Astrocyte (in vitro differentiated cells and primary cell): ENCODE results near the gene CCDC60. TPM values are rescaled to one million over a fixed set of nuclear protein-coding genes. Genes with fewer than 3 reads are reported as not detected.

Source experiments
- DNase-seq: peaks from one replicate; pipeline ENCODE4 v3.0.0-alpha.2; 2010; ENCODE audit warnings: low read depth
- FAIRE-seq: peaks from 2 replicates; lab custom pipeline; 2011; peaks lifted over from hg19 to GRCh38; lab: Jason Lieb, UNC
- H2AFZ ChIP-seq: 2 replicates; pipeline ENCODE4 v1.6.0; 2012; ENCODE audit warnings: low read depth, low read length, inconsistent platforms
- H3K27ac ChIP-seq: 2 replicates; pipeline ENCODE4 v1.5.1; 2011; ENCODE audit warnings: low read depth, low read length, inconsistent platforms
- H3K27me3 ChIP-seq: 2 replicates; pipeline ENCODE4 v1.6.0; 2011; ENCODE audit warnings: low read length, inconsistent platforms; ENCODE audit not compliant: insufficient read depth
- H3K36me3 ChIP-seq: 2 replicates; pipeline ENCODE4 v1.5.1; 2011; ENCODE audit warnings: low read length, inconsistent platforms; ENCODE audit not compliant: insufficient read depth
- H3K4me1 ChIP-seq: 2 replicates; pipeline ENCODE4 v1.5.1; 2011; ENCODE audit warnings: low read length, inconsistent platforms; ENCODE audit not compliant: insufficient read depth
- H3K4me2 ChIP-seq: 2 replicates; pipeline ENCODE4 v1.6.0; 2012; ENCODE audit warnings: low read length, inconsistent platforms
- H3K4me3 ChIP-seq: 2 replicates; pipeline ENCODE4 v1.5.1; 2011; ENCODE audit warnings: low read depth, mild to moderate bottlenecking, low read length, inconsistent platforms; ENCODE audit not compliant: insufficient read depth
- H3K79me2 ChIP-seq: 2 replicates; pipeline ENCODE4 v1.6.0; 2012; ENCODE audit warnings: mild to moderate bottlenecking, low read length, inconsistent platforms; ENCODE audit not compliant: insufficient read depth
- H3K9ac ChIP-seq: 2 replicates; pipeline ENCODE4 v1.6.0; 2012; ENCODE audit warnings: mild to moderate bottlenecking, low read length, inconsistent platforms
- H3K9me3 ChIP-seq: 2 replicates; pipeline ENCODE4 v1.5.1; 2012; ENCODE audit warnings: low read depth, mild to moderate bottlenecking, low read length, inconsistent platforms; ENCODE audit not compliant: insufficient read depth
- H4K20me1 ChIP-seq: 2 replicates; pipeline ENCODE4 v1.6.0; 2012; ENCODE audit warnings: low read length, inconsistent platforms; ENCODE audit not compliant: insufficient read depth
- H3K27ac Mint-ChIP-seq: one replicate; pipeline ENCODE4 v1.8.0; 2021; ENCODE audit warnings: mild to moderate bottlenecking, mixed read lengths; ENCODE audit not compliant: unreplicated experiment
- H3K27me3 Mint-ChIP-seq: one replicate; pipeline ENCODE4 v1.8.0; 2021; ENCODE audit warnings: low read depth, mixed read lengths; ENCODE audit not compliant: unreplicated experiment
- H3K36me3 Mint-ChIP-seq: one replicate; pipeline ENCODE4 v1.8.0; 2021; ENCODE audit warnings: low read depth, mixed read lengths; ENCODE audit not compliant: unreplicated experiment
- H3K4me1 Mint-ChIP-seq: one replicate; pipeline ENCODE4 v1.8.0; 2021; ENCODE audit warnings: low read depth, mixed read lengths; ENCODE audit not compliant: unreplicated experiment
- H3K4me3 Mint-ChIP-seq: one replicate; pipeline ENCODE4 v1.8.0; 2021; ENCODE audit warnings: mild to moderate bottlenecking, moderate library complexity, mixed read lengths; ENCODE audit not compliant: unreplicated experiment
- H3K9me3 Mint-ChIP-seq: one replicate; pipeline ENCODE4 v1.8.0; 2021; ENCODE audit warnings: mild to moderate bottlenecking, mixed read lengths; ENCODE audit not compliant: unreplicated experiment
- EZH2 ChIP-seq: IDR thresholded peaks from 2 replicates; pipeline ENCODE4 v1.6.1; 2012; ENCODE audit warnings: mild to moderate bottlenecking, low read length, inconsistent platforms; ENCODE audit not compliant: insufficient read depth
- total RNA-seq: library from RNA; stranded (reverse); gene quantifications from 2 replicates; pipeline ENCODE4 v1.2.1, GENCODE V29; 2021
- TF ChIP-seq, protein P1 (sequence below): IDR thresholded peaks from 2 replicates; pipeline ENCODE4 v1.5.1; 2011; ENCODE audit warnings: low read depth, mild to moderate bottlenecking, inconsistent platforms, low read length, moderate library complexity; ENCODE audit not compliant: insufficient read depth

The CCDC60 gene
- total RNA-seq, 1 donor from 2014 or later, result 1.7 TPM

DNA sequence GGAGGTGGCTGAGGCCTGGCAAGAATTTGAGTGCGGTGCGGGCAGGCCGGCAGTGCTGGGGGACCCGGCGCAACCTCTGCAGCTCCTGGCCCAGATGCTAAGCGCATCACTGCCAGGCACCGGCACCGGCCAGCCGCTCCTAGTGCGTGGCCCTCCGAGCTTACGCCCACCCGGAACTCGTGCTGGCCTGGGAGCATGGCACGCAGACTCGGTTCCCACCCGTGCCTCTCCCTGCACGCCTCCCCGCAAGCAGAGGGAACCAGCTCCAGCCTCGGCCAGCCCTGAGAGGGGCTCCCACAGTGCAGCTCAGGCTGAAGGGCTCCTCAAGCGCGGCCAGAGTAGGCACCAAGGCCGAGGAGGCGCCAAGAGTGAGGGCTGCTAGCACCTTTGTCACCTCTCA, 63.7 kb downstream of the CCDC60 start:
- Mint-ChIP-seq H3K9me3 (peaks cover 11% of the 10 kb centered on the region), H3K4me3 (no peak overlapping the region), H3K4me1 (no peaks in the 10 kb centered on the region), H3K27ac (no peak overlapping the region), H3K27me3 (peaks cover 11% of the 10 kb centered on the region), H3K36me3 (no peaks in the 10 kb centered on the region)
- Histone ChIP-seq H3K36me3 (no peaks in the 10 kb centered on the region), H2AFZ (no peak overlapping the region), H3K4me2 (no peak overlapping the region), H3K4me1 (no peaks in the 10 kb centered on the region), H3K9me3 (peaks cover 5% of the 10 kb centered on the region), H3K79me2 (no peaks in the 10 kb centered on the region), H4K20me1 (no peaks in the 10 kb centered on the region), H3K27ac (no peak overlapping the region), H3K27me3 (no peaks in the 10 kb centered on the region), H3K4me3 (no peak overlapping the region), H3K9ac (no peak overlapping the region)
- FAIRE-seq, result no peak
- TF ChIP-seq EZH2, result no peak
- TF ChIP-seq, protein P1, sequence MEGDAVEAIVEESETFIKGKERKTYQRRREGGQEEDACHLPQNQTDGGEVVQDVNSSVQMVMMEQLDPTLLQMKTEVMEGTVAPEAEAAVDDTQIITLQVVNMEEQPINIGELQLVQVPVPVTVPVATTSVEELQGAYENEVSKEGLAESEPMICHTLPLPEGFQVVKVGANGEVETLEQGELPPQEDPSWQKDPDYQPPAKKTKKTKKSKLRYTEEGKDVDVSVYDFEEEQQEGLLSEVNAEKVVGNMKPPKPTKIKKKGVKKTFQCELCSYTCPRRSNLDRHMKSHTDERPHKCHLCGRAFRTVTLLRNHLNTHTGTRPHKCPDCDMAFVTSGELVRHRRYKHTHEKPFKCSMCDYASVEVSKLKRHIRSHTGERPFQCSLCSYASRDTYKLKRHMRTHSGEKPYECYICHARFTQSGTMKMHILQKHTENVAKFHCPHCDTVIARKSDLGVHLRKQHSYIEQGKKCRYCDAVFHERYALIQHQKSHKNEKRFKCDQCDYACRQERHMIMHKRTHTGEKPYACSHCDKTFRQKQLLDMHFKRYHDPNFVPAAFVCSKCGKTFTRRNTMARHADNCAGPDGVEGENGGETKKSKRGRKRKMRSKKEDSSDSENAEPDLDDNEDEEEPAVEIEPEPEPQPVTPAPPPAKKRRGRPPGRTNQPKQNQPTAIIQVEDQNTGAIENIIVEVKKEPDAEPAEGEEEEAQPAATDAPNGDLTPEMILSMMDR, result no peak
- DNase-seq, result no peak

DNA sequence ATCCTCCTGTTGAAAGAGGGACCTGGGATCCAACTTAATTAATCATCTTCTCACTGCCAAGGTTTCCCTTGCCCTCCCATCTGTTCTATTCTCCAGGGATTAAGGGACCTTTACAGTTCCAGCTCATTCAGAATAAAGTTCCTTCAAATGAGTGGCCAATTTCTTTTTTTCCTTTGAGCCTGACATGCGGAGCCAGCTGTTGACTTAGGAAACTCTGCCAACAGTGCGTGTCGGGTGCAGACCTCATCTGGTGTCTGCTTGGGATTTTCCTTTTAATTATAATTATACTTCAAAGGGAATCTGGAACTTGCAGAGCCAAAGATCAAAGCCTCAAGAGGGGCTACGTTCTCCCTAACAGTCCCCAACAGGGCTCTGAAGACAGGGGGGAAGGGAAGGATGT, 64.8 kb downstream of the CCDC60 start:
- no peak overlapping the region for H2AFZ ChIP-seq
- H3K79me2 ChIP-seq, result no peaks in the 10 kb centered on the region
- H3K4me2 ChIP-seq, result no peak overlapping the region
- H3K27ac ChIP-seq, result no peak overlapping the region
- H3K4me1 ChIP-seq, result no peaks in the 10 kb centered on the region
- no peaks in the 10 kb centered on the region for H3K36me3 Mint-ChIP-seq
- H3K27ac Mint-ChIP-seq, result no peak overlapping the region
- H3K4me1 Mint-ChIP-seq, result no peaks in the 10 kb centered on the region
- no peak overlapping the region for H3K9ac ChIP-seq
- no peak overlapping the region for H3K4me3 Mint-ChIP-seq
- FAIRE-seq, result no peak
- H3K27me3 Mint-ChIP-seq, result peaks cover 11% of the 10 kb centered on the region
- peaks cover 5% of the 10 kb centered on the region for H3K9me3 ChIP-seq
- H3K36me3 ChIP-seq, result no peaks in the 10 kb centered on the region
- peaks cover 11% of the 10 kb centered on the region for H3K9me3 Mint-ChIP-seq
- DNase-seq, result no peak
- H4K20me1 ChIP-seq, result no peaks in the 10 kb centered on the region
- no peaks in the 10 kb centered on the region for H3K27me3 ChIP-seq
- H3K4me3 ChIP-seq, result no peak overlapping the region
- TF ChIP-seq, protein P1, result no peak
- no peak for TF ChIP-seq EZH2

DNA sequence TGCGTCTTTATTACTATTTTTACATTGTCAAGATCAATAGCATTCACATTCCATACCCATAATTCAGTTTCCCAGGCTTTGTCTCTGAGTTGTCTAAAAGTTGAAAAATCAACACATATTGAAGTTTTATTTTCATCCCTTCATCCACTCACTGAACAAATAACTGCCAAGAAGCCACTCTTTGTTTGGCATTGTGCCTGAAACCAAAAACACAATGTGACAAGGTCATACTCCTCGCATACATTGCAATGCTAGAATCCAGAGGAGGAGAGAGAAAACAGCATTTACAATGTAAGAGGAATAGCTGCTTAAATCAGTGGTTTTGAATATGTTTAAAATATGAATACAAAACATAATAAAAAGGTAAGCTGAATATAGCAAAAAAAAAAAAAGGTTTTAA, 71.8 kb downstream of the CCDC60 start:
- no peaks in the 10 kb centered on the region for H3K36me3 ChIP-seq
- no peaks in the 10 kb centered on the region for H3K79me2 ChIP-seq
- H3K4me3 Mint-ChIP-seq, result no peak overlapping the region
- TF ChIP-seq, protein P1, result no peak
- no peak for TF ChIP-seq EZH2
- H3K4me1 Mint-ChIP-seq, result no peaks in the 10 kb centered on the region
- no peaks in the 10 kb centered on the region for H3K36me3 Mint-ChIP-seq
- H3K9me3 Mint-ChIP-seq, result peaks cover 1% of the 10 kb centered on the region
- no peak overlapping the region for H3K4me2 ChIP-seq
- FAIRE-seq, result no peak
- H3K4me3 ChIP-seq, result no peak overlapping the region
- no peak overlapping the region for H3K27ac Mint-ChIP-seq
- no peak overlapping the region for H3K9ac ChIP-seq
- H3K4me1 ChIP-seq, result no peaks in the 10 kb centered on the region
- H3K9me3 ChIP-seq, result peaks cover 3% of the 10 kb centered on the region
- no peak overlapping the region for H2AFZ ChIP-seq
- H3K27me3 Mint-ChIP-seq, result peaks cover 15% of the 10 kb centered on the region
- H3K27me3 ChIP-seq, result no peaks in the 10 kb centered on the region
- H3K27ac ChIP-seq, result no peak overlapping the region
- DNase-seq, result no peak
- no peaks in the 10 kb centered on the region for H4K20me1 ChIP-seq
